Mucosa of descending colon (tissue), 3 donors: ENCODE measurements around the gene RBM33. TPM values are rescaled to one million over a fixed set of nuclear protein-coding genes. Genes with fewer than 3 reads are reported as not detected.

Source experiments
- ATAC-seq: fragments of 200-7000 bp; cut with Tn5 transposase; one replicate; pipeline ENCODE4 v1.9.1; 2020; ENCODE audit warnings: mild to moderate bottlenecking, moderate library complexity
- DNase-seq, 3 donors: peaks; one replicate each; pipeline ENCODE4 v3.0.0-alpha.2; 2020
- H3K36me3 ChIP-seq: fragments of 200-600 bp; one replicate; pipeline ENCODE4 v1.8.0; 2021; ENCODE audit warnings: low read depth, mild to moderate bottlenecking
- H3K4me1 ChIP-seq: fragments of 200-600 bp; one replicate; pipeline ENCODE4 v1.8.0; 2021; ENCODE audit warnings: low read depth, mild to moderate bottlenecking
- H3K4me3 ChIP-seq: fragments of 200-600 bp; one replicate; pipeline ENCODE4 v1.8.0; 2021; ENCODE audit warnings: mild to moderate bottlenecking
- H3K9me3 ChIP-seq: fragments of 200-600 bp; one replicate; pipeline ENCODE4 v1.8.0; 2021; ENCODE audit warnings: mild to moderate bottlenecking
- CTCF ChIP-seq: fragments of 200-600 bp; IDR thresholded peaks from one replicate; pipeline ENCODE4 v1.8.0; 2022; ENCODE audit warnings: antibody characterized with exemption, mild to moderate bottlenecking
- intact Hi-C, 2 donors: fragments of 100-400 bp; cut with DNase I in 1 of 2; cut with micrococcal nuclease in 1 of 2; formaldehyde crosslinking; loops; one replicate each; pipeline versions ENCODE4 v1.11.0 to v1.11.1; 2022; cut with DNase I, micrococcal nuclease
- total RNA-seq, 3 donors: library from RNA; stranded (reverse); fragmentation: NEBNext Ultra II Directional in 2 of 3; extraction: Animal tissue kit (Norgen Biotek cat#: 25700) in 2 of 3; gene quantifications; one replicate each; pipeline versions ENCODE4 v1.2.1 to v1.2.4, GENCODE V29; 2021 to 2023
- donor health status: DM: no; HTN: no; CAD: no; lungs with moderate emphysema.
- donor health status: DM: no; HTN: no; CAD: no.
- donor health status: DM: no; HTN: yes; CAD: no.

Gene RBM33
- total RNA-seq, 3 donors from 2014 or later: 59.9 to 75.8 (median 69.8) TPM

DNA sequence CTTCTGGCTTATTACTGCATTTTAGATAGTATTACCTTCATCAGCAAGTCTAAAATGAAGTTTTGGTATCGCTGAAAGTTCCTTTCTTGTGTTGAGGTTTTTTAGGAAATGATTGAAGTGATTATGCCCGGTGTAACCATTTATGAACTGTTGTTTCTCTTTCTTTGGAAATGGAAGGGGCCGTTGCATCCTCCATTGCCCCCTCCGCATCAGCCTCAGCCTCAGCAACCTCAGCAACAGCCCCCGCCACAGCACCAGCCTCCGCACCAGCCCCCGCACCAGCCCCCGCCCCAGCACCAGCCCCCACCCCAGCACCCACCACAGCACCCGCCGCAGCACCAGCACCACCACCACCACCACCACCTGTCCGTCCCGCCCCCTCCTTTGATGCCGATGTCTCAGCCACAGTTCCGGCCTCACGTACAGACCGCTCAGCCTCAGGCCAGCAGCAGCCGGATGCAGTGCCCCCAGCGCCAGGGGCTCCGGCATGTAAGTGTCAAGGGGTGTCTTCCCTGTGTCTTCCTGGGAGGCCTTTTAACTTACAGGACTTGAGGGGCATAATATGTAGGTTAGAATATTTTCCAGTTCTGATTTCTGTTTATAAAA, 95.2 kb downstream of the RBM33 start:
- no peak overlapping the region for H3K4me3 ChIP-seq
- H3K9me3 ChIP-seq: no peaks in the 10 kb centered on the region
- ATAC-seq (no peak), DNase-seq (peak in 1 of 3 donors; percentile 49)
- H3K4me1 ChIP-seq: no peaks in the 10 kb centered on the region
- TF ChIP-seq CTCF: no peak
- no peaks in the 10 kb centered on the region for H3K36me3 ChIP-seq
- intact Hi-C loops: loop anchor here (10.0 kb wide), 1 partner anchor 145 kb away; no protein-coding TSS in a partner anchor

DNA sequence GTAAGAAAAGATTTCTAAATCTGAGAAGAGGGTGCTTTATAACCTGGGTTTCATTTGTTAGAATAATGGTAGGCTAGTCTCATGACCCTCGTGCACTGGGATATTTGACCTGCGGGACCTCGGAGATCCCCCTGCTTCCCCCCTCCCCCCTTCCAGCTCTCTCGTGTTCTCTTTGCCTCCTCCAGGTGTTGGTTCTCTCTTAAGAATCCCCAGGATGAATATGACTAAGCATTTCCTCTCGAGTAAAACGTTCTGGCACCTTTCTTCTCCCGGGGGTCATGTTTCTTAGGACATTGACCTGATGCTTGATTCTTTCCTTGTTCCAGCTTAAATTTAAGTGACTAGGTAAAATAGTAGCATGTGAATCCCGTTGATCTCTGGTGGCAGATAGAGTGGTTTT, 96.6 kb downstream of the RBM33 start:
- ATAC-seq (no peak), DNase-seq (no peak)
- no peak for TF ChIP-seq CTCF
- no peaks in the 10 kb centered on the region for H3K9me3 ChIP-seq
- no peaks in the 10 kb centered on the region for H3K4me1 ChIP-seq
- H3K36me3 ChIP-seq: peaks cover 4% of the 10 kb centered on the region
- intact Hi-C loops: no loop called here
- H3K4me3 ChIP-seq: no peak overlapping the region

DNA sequence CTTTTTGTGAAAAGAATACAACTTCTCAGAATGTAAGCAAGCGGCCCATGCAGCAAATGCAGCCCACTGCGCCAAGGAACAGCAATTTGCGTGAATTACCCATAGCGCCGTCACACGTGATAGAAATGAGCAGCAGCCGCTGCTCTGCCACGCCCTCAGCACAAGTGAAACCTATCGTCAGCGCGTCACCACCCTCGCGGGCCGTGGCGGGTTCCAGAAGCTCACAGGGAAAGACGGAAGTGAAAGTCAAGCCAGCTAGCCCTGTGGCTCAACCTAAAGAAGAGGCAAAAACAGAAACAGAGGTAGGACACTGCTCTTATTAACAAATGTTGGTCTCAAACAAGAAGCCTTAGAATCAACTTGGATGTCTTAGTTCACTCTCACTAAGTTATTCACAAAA, 97.3 kb downstream of the RBM33 start:
- TF ChIP-seq CTCF: no peak

DNA sequence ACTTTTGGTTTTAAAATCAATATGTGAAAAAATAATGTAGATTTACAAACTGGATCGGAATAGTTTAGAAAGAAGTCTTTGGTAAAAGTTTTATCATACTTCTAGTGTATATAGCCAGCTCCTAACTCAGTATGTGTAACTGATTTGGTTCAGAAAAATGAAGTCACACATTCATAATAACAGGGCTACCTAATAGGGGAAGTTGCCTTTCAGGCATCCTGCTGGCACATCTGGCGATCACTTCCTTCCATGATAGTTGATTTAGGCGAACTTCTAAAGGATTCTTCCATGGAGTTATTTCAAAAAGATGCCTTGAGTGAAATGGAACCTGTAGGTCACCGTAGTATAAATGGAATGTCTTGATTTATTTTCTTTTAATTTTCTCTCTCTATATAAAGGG, 98.7 kb downstream of the RBM33 start:
- Histone ChIP-seq H3K36me3 (peaks cover 4% of the 10 kb centered on the region), H3K9me3 (no peaks in the 10 kb centered on the region), H3K4me3 (no peak overlapping the region), H3K4me1 (no peaks in the 10 kb centered on the region)
- DNase-seq: no peak
- ATAC-seq: no peak
- no peak for TF ChIP-seq CTCF
- intact Hi-C loops: no loop called here

More for the DNA sequence above, 97.3 kb downstream of the RBM33 start:
- no peak overlapping the region for H3K4me3 ChIP-seq
- H3K36me3 ChIP-seq: peaks cover 4% of the 10 kb centered on the region
- peak; percentile 58 for ATAC-seq
- peak; percentile 52 to 73 (median 55) for DNase-seq
- no peaks in the 10 kb centered on the region for H3K9me3 ChIP-seq
- intact Hi-C loops: no loop called here
- H3K4me1 ChIP-seq: no peaks in the 10 kb centered on the region

DNA sequence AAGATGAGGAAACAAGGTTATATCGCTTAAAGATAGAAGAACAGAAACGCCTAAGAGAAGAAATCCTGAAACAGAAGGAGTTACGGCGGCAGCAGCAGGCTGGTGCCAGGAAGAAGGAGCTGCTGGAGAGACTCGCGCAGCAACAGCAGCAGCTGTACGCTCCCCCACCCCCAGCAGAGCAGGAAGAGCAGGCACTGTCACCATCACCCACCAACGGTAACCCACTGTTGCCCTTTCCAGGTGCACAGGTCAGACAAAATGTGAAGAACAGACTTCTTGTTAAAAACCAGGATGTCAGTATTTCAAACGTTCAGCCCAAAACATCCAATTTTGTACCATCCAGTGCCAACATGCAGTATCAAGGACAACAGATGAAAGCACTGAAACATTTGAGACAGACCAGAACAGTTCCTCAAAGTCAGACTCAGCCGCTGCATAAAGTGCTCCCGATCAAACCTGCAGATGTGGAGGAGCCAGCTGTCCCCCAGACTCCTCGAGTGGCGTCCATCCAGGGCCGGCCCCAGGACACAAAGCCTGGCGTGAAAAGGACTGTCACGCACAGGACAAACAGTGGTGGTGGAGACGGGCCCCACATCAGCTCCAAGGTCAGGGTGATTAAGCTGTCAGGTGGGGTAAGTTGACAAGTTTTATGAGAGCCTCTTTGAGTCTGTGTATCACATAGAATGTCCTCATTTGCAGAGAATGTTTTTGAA, 100.7 kb downstream of the RBM33 start:
- peaks cover 4% of the 10 kb centered on the region for H3K36me3 ChIP-seq
- ATAC-seq (no peak), DNase-seq (no peak)
- H3K4me1 ChIP-seq: no peaks in the 10 kb centered on the region
- TF ChIP-seq CTCF: no peak
- H3K4me3 ChIP-seq: no peak overlapping the region
- no peaks in the 10 kb centered on the region for H3K9me3 ChIP-seq
- intact Hi-C loops: no loop called here
